ENCODE measurements around the gene PASK. TPM values are rescaled to one million over a fixed set of nuclear protein-coding genes. Genes with fewer than 3 reads are reported as not detected.
"Not testable (repeated sequence)": the region's sequence is repeated elsewhere in the genome, so short reads cannot be mapped to it uniquely, and the experiment has no call there.

Gene PASK
- total RNA-seq, 6 donors from 2014 or later: 4.3 to 18.9 (median 13.8) TPM

DNA sequence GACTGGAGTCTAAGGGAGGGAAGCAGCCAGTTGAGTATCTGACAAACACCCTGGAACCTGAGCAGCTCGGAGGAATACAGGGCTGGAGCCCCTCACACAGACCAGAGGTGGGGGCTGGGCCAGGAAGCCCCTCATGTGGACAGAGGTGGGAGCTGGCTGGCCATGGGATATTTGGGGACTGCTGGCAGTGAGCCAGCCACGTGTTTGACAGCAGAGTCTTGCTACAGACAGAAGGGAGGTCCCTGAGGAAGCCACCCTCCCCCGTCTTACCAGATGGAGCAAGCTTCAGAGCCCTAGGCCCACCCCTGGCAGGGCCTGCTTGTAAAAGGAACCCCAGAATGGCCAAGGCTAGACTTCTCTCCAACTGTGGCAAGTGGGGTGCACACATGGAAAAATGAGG, 43.6 kb downstream of the PASK start:
- ATAC-seq (ENCODE audit: low FRiP score in 2 of 2) (no peak), DNase-seq (no peak)
- no peaks in the 10 kb centered on the region for H3K36me3 ChIP-seq
- no peaks in the 10 kb centered on the region for H3K9me3 ChIP-seq
- no peak for TF ChIP-seq POLR2AphosphoS5 (IDR thresholded peaks at IDR 0.05)
- TF ChIP-seq, protein P1, sequence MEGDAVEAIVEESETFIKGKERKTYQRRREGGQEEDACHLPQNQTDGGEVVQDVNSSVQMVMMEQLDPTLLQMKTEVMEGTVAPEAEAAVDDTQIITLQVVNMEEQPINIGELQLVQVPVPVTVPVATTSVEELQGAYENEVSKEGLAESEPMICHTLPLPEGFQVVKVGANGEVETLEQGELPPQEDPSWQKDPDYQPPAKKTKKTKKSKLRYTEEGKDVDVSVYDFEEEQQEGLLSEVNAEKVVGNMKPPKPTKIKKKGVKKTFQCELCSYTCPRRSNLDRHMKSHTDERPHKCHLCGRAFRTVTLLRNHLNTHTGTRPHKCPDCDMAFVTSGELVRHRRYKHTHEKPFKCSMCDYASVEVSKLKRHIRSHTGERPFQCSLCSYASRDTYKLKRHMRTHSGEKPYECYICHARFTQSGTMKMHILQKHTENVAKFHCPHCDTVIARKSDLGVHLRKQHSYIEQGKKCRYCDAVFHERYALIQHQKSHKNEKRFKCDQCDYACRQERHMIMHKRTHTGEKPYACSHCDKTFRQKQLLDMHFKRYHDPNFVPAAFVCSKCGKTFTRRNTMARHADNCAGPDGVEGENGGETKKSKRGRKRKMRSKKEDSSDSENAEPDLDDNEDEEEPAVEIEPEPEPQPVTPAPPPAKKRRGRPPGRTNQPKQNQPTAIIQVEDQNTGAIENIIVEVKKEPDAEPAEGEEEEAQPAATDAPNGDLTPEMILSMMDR (IDR thresholded peaks at IDR 0.05): no peak
- no peak for TF ChIP-seq POLR2A (IDR thresholded peaks at IDR 0.05)
- TF ChIP-seq EP300 (IDR thresholded peaks at IDR 0.05): no peak
- no peak overlapping the region for H3K27ac ChIP-seq
- no peaks in the 10 kb centered on the region for H3K27me3 ChIP-seq
- peaks cover 9 to 32% (median 21%) of the 10 kb centered on the region in 4 donors for H3K4me1 ChIP-seq
- no peak overlapping the region for H3K4me3 ChIP-seq
- WGBS, 2 donors: 51 to 64% methylated on average over 3 of the region's 3 CpGs

DNA sequence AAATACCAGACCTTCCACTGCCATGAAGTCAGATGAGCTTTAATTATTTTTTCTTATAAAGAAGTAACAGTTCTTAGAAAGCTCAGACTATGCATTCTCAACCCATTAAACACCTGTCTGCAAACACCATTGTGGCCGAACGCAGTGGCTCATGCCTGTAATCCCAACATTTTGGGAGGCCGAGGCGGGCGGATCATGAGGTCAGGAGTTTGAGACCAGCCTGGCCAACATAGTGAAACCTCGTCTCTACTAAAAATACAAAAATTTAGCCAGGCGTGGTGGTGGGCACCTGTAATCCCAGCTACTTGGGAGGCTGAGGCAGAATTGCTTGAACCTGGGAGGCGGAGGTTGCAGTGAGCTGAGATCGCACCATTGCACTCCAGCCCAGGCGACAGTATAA, 44.7 kb downstream of the PASK start:
- H3K27ac ChIP-seq; ATAC-seq (ENCODE audit: low FRiP score in 2 of 2); H3K27me3 ChIP-seq; H3K9me3 ChIP-seq; H3K4me3 ChIP-seq; DNase-seq; H3K36me3 ChIP-seq: not testable (repeated sequence)
- H3K4me1 ChIP-seq: peaks cover 14 to 42% (median 24%) of the 10 kb centered on the region in 4 donors
- 93 to 97% methylated on average over 10 of the region's 10 CpGs for WGBS, 2 donors

- peak in 1 of 2 donors; percentile 56 for DNase-seq
- Histone ChIP-seq H3K4me1 (peaks cover 17 to 49% (median 23%) of the 10 kb centered on the region in 4 donors), H3K27me3 (no peaks in the 10 kb centered on the region), H3K4me3 (peak overlapping the region in 3 of 4 donors; percentile 84 to 98 (median 96)), H3K9me3 (no peaks in the 10 kb centered on the region), H3K36me3 (peaks cover 0 to 17% (median 8%) of the 10 kb centered on the region in 4 donors), H3K27ac (peak overlapping the region in 3 of 4 donors; percentile 88)
- TF ChIP-seq EP300 (IDR thresholded peaks at IDR 0.05) (no peak), POLR2A (IDR thresholded peaks at IDR 0.05) (no peak), POLR2AphosphoS5 (IDR thresholded peaks at IDR 0.05) (no peak)
- TF ChIP-seq, protein P1 (IDR thresholded peaks at IDR 0.05): no peak
- ATAC-seq (ENCODE audit: low FRiP score in 2 of 2): no peak
- 45 to 58% methylated on average over 5 of the region's 5 CpGs for WGBS, 2 donors
Observed at GRCh38 chr2:241103176-241103595, 46.1 kb downstream of the PASK start.

GRCh38 chr2:241102239-241102803, 47.0 kb downstream of the PASK start, which contains the start of gene MTERF4:
Gene MTERF4, minus strand, starts transcription at chr2:241102287. Its CDS starts 14 bp downstream, at chr2:241102273.
- no peaks in the 10 kb centered on the region for H3K9me3 ChIP-seq
- DNase-seq (peak; percentile 94 to 97), ATAC-seq (ENCODE audit: low FRiP score in 2 of 2) (peak; percentile 97 to 98)
- H3K27ac ChIP-seq: peak within 1 kb of the TSS; percentile 88 to 91 (median 88)
- peaks cover under 1 to 26% (median 14%) of the 10 kb centered on the region in 4 donors for H3K36me3 ChIP-seq
- peak in 3 of 4 donors; percentile 52 to 86 (median 59) for TF ChIP-seq POLR2A (IDR thresholded peaks at IDR 0.05)
- TF ChIP-seq, protein P1 (IDR thresholded peaks at IDR 0.05): peak in 1 of 6 experiments; percentile 0
- TF ChIP-seq EP300 (IDR thresholded peaks at IDR 0.05): peak in 1 of 4 donors; percentile 14
- TF ChIP-seq POLR2AphosphoS5 (IDR thresholded peaks at IDR 0.05): peak; percentile 86 to 93
- 0% methylated on average over 13 to 21 of the region's 56 CpGs for WGBS, 2 donors
- peaks cover 17 to 40% (median 23%) of the 10 kb centered on the region in 4 donors for H3K4me1 ChIP-seq
- peak within 1 kb of the TSS; percentile 82 to 98 (median 90) for H3K4me3 ChIP-seq
- no peaks in the 10 kb centered on the region for H3K27me3 ChIP-seq

DNA sequence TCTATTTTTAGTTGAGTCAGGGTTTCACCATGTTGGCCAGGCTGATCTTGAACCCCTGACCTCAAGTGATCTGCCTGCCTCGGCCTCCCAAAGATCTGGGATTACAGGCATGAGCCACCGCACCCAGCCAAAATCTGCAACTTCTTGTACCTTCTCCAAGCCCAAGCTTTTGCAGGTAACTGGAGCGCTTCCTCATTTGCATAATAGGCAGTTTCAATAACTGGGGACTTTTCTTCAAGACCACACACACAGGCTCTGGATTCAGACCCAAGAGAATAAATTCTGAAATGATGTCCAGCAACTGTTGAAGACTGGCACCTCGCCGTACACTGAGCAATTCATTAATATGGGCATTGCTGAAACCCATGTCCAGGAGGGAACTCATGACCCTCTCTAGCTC, 50.0 kb downstream of the PASK start:
- ATAC-seq (ENCODE audit: low FRiP score in 2 of 2) (no peak), DNase-seq (no peak)
- Histone ChIP-seq H3K27me3 (no peaks in the 10 kb centered on the region), H3K4me3 (no peak overlapping the region), H3K4me1 (peaks cover 28 to 58% (median 37%) of the 10 kb centered on the region in 4 donors), H3K9me3 (no peaks in the 10 kb centered on the region), H3K36me3 (peaks cover 15 to 55% (median 40%) of the 10 kb centered on the region in 4 donors), H3K27ac (no peak overlapping the region)
- 90 to 91% methylated on average over 5 of the region's 5 CpGs for WGBS, 2 donors
- TF ChIP-seq, protein P1 (IDR thresholded peaks at IDR 0.05): no peak
- TF ChIP-seq POLR2A (IDR thresholded peaks at IDR 0.05) (no peak), EP300 (IDR thresholded peaks at IDR 0.05) (no peak), POLR2AphosphoS5 (IDR thresholded peaks at IDR 0.05) (no peak)
